GM23338 (cell line): ENCODE measurements around the gene CIROP. TPM values are rescaled to one million over a fixed set of nuclear protein-coding genes. Genes with fewer than 3 reads are reported as not detected.

Experiments used
- ATAC-seq: fragments of 200-7000 bp; cut with Tn5 transposase; 3 replicates; pipeline ENCODE4 v1.9.1; 2020
- DNase-seq: peaks from one replicate; pipeline ENCODE4 v3.0.0-alpha.2; 2015; ENCODE audit warnings: low spot score
- H2AFZ ChIP-seq: fragments of 200-600 bp; sonication (generic); 2 replicates; pipeline ENCODE4 v1.8.0; 2016; ENCODE audit warnings: antibody characterized with exemption, mild to moderate bottlenecking, moderate library complexity
- H3F3A ChIP-seq: fragments of 200-600 bp; sonication (generic); replicated peaks from 2 replicates; pipeline ENCODE4 v1.8.0; 2017; ENCODE audit warnings: antibody characterized with exemption, mixed run types, low read depth
- H3K27ac ChIP-seq: fragments of 200-600 bp; sonication (generic); 2 replicates; pipeline ENCODE4 v1.6.1; 2016; ENCODE audit warnings: low read depth
- H3K27me3 ChIP-seq: fragments of 200-600 bp; sonication (generic); 2 replicates; pipeline ENCODE4 v1.8.0; 2016; ENCODE audit warnings: mild to moderate bottlenecking, mixed run types, moderate library complexity; ENCODE audit not compliant: insufficient read depth
- H3K36me3 ChIP-seq: fragments of 200-600 bp; sonication (generic); 2 replicates; pipeline ENCODE4 v1.8.0; 2016; ENCODE audit warnings: mild to moderate bottlenecking; ENCODE audit not compliant: insufficient read depth
- H3K4me1 ChIP-seq: fragments of 200-600 bp; sonication (generic); 2 replicates; pipeline ENCODE4 v1.8.0; 2016; ENCODE audit warnings: mild to moderate bottlenecking, moderate library complexity; ENCODE audit not compliant: insufficient read depth
- H3K4me2 ChIP-seq: fragments of 200-600 bp; sonication (generic); 2 replicates; pipeline ENCODE4 v1.7.1; 2017; ENCODE audit warnings: mixed run types
- H3K4me3 ChIP-seq: fragments of 200-600 bp; sonication (generic); 2 replicates; pipeline ENCODE4 v1.6.1; 2016; ENCODE audit warnings: mixed run types
- H3K79me2 ChIP-seq: fragments of 200-600 bp; sonication (generic); replicated peaks from 2 replicates; pipeline ENCODE4 v1.8.0; 2017; ENCODE audit warnings: mild to moderate bottlenecking; ENCODE audit not compliant: insufficient read depth
- H3K9me2 ChIP-seq: fragments of 200-600 bp; sonication (generic); 2 replicates; pipeline ENCODE4 v1.8.0; 2017; ENCODE audit not compliant: insufficient read depth
- H4K20me1 ChIP-seq: fragments of 200-600 bp; sonication (generic); replicated peaks from 2 replicates; pipeline ENCODE4 v1.8.0; 2017; ENCODE audit warnings: mild to moderate bottlenecking; ENCODE audit not compliant: insufficient read depth
- H3K27ac Mint-ChIP-seq: 2 replicates; pipeline ENCODE4 v1.8.0; 2020; ENCODE audit warnings: inconsistent platforms, mild to moderate bottlenecking, moderate library complexity, mixed read lengths
- H3K27me3 Mint-ChIP-seq: 3 replicates; pipeline ENCODE4 v1.8.0; 2022; ENCODE audit warnings: low read depth, mild to moderate bottlenecking, moderate library complexity, mixed read lengths, inconsistent platforms; ENCODE audit not compliant: insufficient read depth, poor library complexity
- H3K36me3 Mint-ChIP-seq: 3 replicates; pipeline ENCODE4 v1.8.0; 2021; ENCODE audit warnings: low read depth, mild to moderate bottlenecking, inconsistent platforms, moderate library complexity, mixed read lengths
- H3K4me1 Mint-ChIP-seq: 3 replicates; pipeline ENCODE4 v1.8.0; 2020; ENCODE audit warnings: mild to moderate bottlenecking, inconsistent platforms, mixed read lengths
- H3K4me3 Mint-ChIP-seq: 3 replicates; pipeline ENCODE4 v1.8.0; 2021; ENCODE audit warnings: moderate library complexity, mild to moderate bottlenecking, inconsistent platforms, mixed read lengths
- H3K9me3 Mint-ChIP-seq: 3 replicates; pipeline ENCODE4 v1.8.0; 2020; ENCODE audit warnings: moderate library complexity, mild to moderate bottlenecking, inconsistent platforms, mixed read lengths
- CREB1 ChIP-seq: fragments of 250-450 bp; sonication (Bioruptor Pico); IDR thresholded peaks from 2 replicates; pipeline ENCODE4 v1.5.0; 2020; ENCODE audit warnings: low read depth, mild to moderate bottlenecking, moderate library complexity
- EZH2 ChIP-seq: fragments of 200-600 bp; sonication (generic); IDR thresholded peaks from one replicate; pipeline ENCODE4 v1.8.0; 2017; ENCODE audit warnings: antibody characterized with exemption, mild to moderate bottlenecking, low read depth; ENCODE audit not compliant: unreplicated experiment
- EZH2phosphoT487 ChIP-seq: fragments of 200-600 bp; sonication (generic); IDR thresholded peaks from one replicate; pipeline ENCODE4 v1.8.1; 2018; ENCODE audit warnings: antibody characterized with exemption; ENCODE audit not compliant: unreplicated experiment
- JUNB ChIP-seq: IDR thresholded peaks from one replicate; pipeline ENCODE4 v1.6.1; 2016; ENCODE audit warnings: antibody characterized with exemption; ENCODE audit not compliant: unreplicated experiment
- NANOG ChIP-seq: IDR thresholded peaks from 2 replicates; pipeline ENCODE4 v1.6.1; 2016; ENCODE audit warnings: antibody characterized with exemption, borderline replicate concordance
- POLR2AphosphoS5 ChIP-seq: IDR thresholded peaks from 2 replicates; pipeline ENCODE4 v1.6.1; 2016; ENCODE audit warnings: antibody characterized with exemption, low read depth
- STAT1 ChIP-seq: IDR thresholded peaks from one replicate; pipeline ENCODE4 v1.6.1; 2016; ENCODE audit warnings: antibody characterized with exemption; ENCODE audit not compliant: unreplicated experiment
- ZNF114 ChIP-seq: fragments of 250-450 bp; sonication (Bioruptor Pico); IDR thresholded peaks from 2 replicates; pipeline ENCODE4 v1.5.0; 2020; ENCODE audit warnings: mild to moderate bottlenecking, moderate library complexity
- ZNF331 ChIP-seq: fragments of 250-450 bp; sonication (Bioruptor Pico); IDR thresholded peaks from 2 replicates; pipeline ENCODE4 v1.5.0; 2020; ENCODE audit warnings: low read depth, mild to moderate bottlenecking, moderate library complexity
- polyA plus RNA-seq: library from polyadenylated mRNA; unstranded; fragments of >200 nt; fragmentation: Nextera tagmentation; extraction: Ambion mirVana; gene quantifications from 2 replicates; pipeline ENCODE4 v1.2.1, GENCODE V29; 2016
- total RNA-seq: library from RNA; depleted of rRNA; stranded (reverse); fragments of >200 nt; shearing (Covaris generic); gene quantifications from 2 replicates; pipeline ENCODE4 v1.2.3, GENCODE V29; 2014
- TF ChIP-seq, protein P1 (sequence below), 2 experiments: fragments of 200-600 bp in 1 of 2; sonication (generic) in 1 of 2; conservative IDR thresholded peaks; 2 replicates each; pipeline versions ENCODE4 v1.5.1 to v1.6.1; 2016 to 2017; ENCODE audit warnings: antibody characterized with exemption in 2 of 2, low read depth in 2 of 2, mild to moderate bottlenecking in 2 of 2, moderate library complexity in 1 of 2
- TF ChIP-seq, protein P2 (sequence below): IDR thresholded peaks from one replicate; pipeline ENCODE4 v1.6.1; 2018; ENCODE audit warnings: antibody characterized with exemption; ENCODE audit not compliant: unreplicated experiment
- TF ChIP-seq, protein P3 (sequence below): IDR thresholded peaks from 2 replicates; pipeline ENCODE4 v1.6.1; 2016; ENCODE audit warnings: antibody characterized with exemption
- TF ChIP-seq, protein P4 (sequence below): fragments of 250-450 bp; sonication (Bioruptor Pico); IDR thresholded peaks from 2 replicates; pipeline ENCODE4 v1.5.0; 2020; ENCODE audit warnings: mild to moderate bottlenecking, moderate library complexity

CIROP gene
- total and polyA plus RNA-seq, 2 experiments from 2014 or later, result not detected

DNA sequence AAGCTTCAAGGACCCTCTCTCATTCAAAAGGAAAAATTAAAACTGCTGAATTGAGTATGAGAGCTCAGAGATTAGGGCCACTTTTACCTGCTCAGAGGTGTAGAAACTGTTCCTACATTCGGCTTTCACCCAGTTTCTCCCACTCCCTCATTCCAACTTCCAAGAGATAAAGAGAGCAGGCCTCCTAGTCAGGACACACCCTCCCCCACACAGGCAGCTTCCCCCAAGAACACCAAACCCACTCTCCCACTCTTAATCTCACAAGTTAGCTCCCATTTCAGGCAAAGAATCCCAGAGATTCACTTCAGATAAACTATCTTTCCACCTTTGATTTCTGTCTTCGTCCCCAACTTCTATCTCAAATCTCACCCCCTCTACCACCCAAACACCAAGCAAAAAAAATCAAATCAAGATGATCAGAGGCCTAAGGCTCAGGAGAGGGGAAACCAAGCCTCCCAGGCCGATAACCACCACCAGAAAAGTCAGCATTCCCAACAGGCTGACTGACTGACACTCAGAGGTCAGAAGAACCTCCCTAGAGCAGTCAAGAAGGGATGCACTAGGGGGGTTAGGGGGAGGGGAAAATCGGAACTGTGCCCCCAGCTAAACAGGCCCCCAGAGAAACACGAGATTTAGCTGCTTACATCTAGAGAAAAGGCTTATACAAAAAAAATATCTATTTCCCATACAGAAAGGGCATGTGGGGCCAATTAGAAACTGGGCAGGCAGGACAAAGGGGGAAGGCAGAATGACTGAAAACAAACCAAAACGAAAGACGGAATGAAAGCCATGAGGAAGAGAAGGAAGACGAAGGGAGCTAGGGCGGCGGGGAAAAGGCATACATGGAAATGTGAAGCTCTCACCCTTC is 34.3 kb downstream of the CIROP start:
- Mint-ChIP-seq H3K27ac (peak overlapping the region; percentile 98), H3K27me3 (peaks cover 10% of the 10 kb centered on the region), H3K9me3 (no peaks in the 10 kb centered on the region), H3K4me1 (peaks cover 45% of the 10 kb centered on the region), H3K4me3 (peak overlapping the region; percentile 91), H3K36me3 (peaks cover 82% of the 10 kb centered on the region)
- Histone ChIP-seq H3K4me3 (peak overlapping the region; percentile 83), H4K20me1 (peaks cover 31% of the 10 kb centered on the region), H3K79me2 (peaks cover 70% of the 10 kb centered on the region), H3K4me2 (peak overlapping the region; percentile 85), H3K27me3 (no peaks in the 10 kb centered on the region), H3K36me3 (peaks cover 42% of the 10 kb centered on the region), H3K27ac (peak overlapping the region; percentile 89), H3K9me2 (no peaks in the 10 kb centered on the region), H3K4me1 (peaks cover 32% of the 10 kb centered on the region), H2AFZ (no peak overlapping the region), H3F3A (peaks cover 43% of the 10 kb centered on the region)
- no peak for DNase-seq
- TF ChIP-seq, protein P1, sequence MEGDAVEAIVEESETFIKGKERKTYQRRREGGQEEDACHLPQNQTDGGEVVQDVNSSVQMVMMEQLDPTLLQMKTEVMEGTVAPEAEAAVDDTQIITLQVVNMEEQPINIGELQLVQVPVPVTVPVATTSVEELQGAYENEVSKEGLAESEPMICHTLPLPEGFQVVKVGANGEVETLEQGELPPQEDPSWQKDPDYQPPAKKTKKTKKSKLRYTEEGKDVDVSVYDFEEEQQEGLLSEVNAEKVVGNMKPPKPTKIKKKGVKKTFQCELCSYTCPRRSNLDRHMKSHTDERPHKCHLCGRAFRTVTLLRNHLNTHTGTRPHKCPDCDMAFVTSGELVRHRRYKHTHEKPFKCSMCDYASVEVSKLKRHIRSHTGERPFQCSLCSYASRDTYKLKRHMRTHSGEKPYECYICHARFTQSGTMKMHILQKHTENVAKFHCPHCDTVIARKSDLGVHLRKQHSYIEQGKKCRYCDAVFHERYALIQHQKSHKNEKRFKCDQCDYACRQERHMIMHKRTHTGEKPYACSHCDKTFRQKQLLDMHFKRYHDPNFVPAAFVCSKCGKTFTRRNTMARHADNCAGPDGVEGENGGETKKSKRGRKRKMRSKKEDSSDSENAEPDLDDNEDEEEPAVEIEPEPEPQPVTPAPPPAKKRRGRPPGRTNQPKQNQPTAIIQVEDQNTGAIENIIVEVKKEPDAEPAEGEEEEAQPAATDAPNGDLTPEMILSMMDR (conservative IDR thresholded peaks at IDR 0.05; ENCODE audit: low read depth in 2 of 2), result no peak
- TF ChIP-seq NANOG, result no peak
- no peak for TF ChIP-seq POLR2AphosphoS5
- no peak for TF ChIP-seq CREB1 (CRISPR knock-in tag)
- TF ChIP-seq, protein P2, sequence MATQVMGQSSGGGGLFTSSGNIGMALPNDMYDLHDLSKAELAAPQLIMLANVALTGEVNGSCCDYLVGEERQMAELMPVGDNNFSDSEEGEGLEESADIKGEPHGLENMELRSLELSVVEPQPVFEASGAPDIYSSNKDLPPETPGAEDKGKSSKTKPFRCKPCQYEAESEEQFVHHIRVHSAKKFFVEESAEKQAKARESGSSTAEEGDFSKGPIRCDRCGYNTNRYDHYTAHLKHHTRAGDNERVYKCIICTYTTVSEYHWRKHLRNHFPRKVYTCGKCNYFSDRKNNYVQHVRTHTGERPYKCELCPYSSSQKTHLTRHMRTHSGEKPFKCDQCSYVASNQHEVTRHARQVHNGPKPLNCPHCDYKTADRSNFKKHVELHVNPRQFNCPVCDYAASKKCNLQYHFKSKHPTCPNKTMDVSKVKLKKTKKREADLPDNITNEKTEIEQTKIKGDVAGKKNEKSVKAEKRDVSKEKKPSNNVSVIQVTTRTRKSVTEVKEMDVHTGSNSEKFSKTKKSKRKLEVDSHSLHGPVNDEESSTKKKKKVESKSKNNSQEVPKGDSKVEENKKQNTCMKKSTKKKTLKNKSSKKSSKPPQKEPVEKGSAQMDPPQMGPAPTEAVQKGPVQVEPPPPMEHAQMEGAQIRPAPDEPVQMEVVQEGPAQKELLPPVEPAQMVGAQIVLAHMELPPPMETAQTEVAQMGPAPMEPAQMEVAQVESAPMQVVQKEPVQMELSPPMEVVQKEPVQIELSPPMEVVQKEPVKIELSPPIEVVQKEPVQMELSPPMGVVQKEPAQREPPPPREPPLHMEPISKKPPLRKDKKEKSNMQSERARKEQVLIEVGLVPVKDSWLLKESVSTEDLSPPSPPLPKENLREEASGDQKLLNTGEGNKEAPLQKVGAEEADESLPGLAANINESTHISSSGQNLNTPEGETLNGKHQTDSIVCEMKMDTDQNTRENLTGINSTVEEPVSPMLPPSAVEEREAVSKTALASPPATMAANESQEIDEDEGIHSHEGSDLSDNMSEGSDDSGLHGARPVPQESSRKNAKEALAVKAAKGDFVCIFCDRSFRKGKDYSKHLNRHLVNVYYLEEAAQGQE, result no peak
- TF ChIP-seq JUNB, result no peak
- no peak for TF ChIP-seq EZH2
- TF ChIP-seq STAT1, result no peak
- no peak for TF ChIP-seq ZNF331 (CRISPR knock-in tag)
- TF ChIP-seq, protein P3, sequence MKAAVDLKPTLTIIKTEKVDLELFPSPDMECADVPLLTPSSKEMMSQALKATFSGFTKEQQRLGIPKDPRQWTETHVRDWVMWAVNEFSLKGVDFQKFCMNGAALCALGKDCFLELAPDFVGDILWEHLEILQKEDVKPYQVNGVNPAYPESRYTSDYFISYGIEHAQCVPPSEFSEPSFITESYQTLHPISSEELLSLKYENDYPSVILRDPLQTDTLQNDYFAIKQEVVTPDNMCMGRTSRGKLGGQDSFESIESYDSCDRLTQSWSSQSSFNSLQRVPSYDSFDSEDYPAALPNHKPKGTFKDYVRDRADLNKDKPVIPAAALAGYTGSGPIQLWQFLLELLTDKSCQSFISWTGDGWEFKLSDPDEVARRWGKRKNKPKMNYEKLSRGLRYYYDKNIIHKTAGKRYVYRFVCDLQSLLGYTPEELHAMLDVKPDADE, result no peak
- no peak for TF ChIP-seq ZNF114 (CRISPR knock-in tag)
- TF ChIP-seq, protein P4, sequence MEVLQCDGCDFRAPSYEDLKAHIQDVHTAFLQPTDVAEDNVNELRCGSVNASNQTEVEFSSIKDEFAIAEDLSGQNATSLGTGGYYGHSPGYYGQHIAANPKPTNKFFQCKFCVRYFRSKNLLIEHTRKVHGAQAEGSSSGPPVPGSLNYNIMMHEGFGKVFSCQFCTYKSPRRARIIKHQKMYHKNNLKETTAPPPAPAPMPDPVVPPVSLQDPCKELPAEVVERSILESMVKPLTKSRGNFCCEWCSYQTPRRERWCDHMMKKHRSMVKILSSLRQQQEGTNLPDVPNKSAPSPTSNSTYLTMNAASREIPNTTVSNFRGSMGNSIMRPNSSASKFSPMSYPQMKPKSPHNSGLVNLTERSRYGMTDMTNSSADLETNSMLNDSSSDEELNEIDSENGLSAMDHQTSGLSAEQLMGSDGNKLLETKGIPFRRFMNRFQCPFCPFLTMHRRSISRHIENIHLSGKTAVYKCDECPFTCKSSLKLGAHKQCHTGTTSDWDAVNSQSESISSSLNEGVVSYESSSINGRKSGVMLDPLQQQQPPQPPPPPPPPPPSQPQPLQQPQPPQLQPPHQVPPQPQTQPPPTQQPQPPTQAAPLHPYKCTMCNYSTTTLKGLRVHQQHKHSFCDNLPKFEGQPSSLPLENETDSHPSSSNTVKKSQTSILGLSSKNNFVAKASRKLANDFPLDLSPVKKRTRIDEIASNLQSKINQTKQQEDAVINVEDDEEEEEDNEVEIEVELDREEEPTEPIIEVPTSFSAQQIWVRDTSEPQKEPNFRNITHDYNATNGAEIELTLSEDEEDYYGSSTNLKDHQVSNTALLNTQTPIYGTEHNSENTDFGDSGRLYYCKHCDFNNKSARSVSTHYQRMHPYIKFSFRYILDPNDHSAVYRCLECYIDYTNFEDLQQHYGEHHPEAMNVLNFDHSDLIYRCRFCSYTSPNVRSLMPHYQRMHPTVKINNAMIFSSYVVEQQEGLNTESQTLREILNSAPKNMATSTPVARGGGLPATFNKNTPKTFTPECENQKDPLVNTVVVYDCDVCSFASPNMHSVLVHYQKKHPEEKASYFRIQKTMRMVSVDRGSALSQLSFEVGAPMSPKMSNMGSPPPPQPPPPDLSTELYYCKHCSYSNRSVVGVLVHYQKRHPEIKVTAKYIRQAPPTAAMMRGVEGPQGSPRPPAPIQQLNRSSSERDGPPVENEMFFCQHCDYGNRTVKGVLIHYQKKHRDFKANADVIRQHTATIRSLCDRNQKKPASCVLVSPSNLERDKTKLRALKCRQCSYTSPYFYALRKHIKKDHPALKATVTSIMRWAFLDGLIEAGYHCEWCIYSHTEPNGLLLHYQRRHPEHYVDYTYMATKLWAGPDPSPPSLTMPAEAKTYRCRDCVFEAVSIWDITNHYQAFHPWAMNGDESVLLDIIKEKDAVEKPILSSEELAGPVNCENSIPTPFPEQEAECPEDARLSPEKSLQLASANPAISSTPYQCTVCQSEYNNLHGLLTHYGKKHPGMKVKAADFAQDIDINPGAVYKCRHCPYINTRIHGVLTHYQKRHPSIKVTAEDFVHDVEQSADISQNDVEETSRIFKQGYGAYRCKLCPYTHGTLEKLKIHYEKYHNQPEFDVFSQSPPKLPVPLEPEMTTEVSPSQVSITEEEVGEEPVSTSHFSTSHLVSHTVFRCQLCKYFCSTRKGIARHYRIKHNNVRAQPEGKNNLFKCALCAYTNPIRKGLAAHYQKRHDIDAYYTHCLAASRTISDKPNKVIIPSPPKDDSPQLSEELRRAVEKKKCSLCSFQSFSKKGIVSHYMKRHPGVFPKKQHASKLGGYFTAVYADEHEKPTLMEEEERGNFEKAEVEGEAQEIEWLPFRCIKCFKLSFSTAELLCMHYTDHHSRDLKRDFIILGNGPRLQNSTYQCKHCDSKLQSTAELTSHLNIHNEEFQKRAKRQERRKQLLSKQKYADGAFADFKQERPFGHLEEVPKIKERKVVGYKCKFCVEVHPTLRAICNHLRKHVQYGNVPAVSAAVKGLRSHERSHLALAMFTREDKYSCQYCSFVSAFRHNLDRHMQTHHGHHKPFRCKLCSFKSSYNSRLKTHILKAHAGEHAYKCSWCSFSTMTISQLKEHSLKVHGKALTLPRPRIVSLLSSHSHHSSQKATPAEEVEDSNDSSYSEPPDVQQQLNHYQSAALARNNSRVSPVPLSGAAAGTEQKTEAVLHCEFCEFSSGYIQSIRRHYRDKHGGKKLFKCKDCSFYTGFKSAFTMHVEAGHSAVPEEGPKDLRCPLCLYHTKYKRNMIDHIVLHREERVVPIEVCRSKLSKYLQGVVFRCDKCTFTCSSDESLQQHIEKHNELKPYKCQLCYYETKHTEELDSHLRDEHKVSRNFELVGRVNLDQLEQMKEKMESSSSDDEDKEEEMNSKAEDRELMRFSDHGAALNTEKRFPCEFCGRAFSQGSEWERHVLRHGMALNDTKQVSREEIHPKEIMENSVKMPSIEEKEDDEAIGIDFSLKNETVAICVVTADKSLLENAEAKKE (CRISPR knock-in tag), result no peak
- TF ChIP-seq EZH2phosphoT487, result no peak
- no peak; the same call in 1 of the 3 replicates for ATAC-seq
